Duodenal mucosa (tissue), 2 donors: Measurements from ENCODE around the gene CELA3B.
"Not testable (repeated sequence)": the region's sequence is repeated elsewhere in the genome, so short reads cannot be mapped to it uniquely, and the experiment has no call there.

Experiments used
- H3K27ac ChIP-seq: one replicate; pipeline ENCODE4 v1.7.0; 2013; ENCODE audit warnings: low read depth, low read length
- H3K27me3 ChIP-seq, 2 donors: one replicate each; pipeline ENCODE4 v1.7.0; 2013; ENCODE audit warnings: low read length in 2 of 2, control low read depth in 1 of 2; ENCODE audit not compliant: insufficient read depth in 2 of 2, control insufficient read depth in 1 of 2
- H3K36me3 ChIP-seq, 2 donors: one replicate each; pipeline ENCODE4 v1.7.0; 2013; ENCODE audit warnings: low read length in 2 of 2, control low read depth in 1 of 2; ENCODE audit not compliant: insufficient read depth in 2 of 2, control insufficient read depth in 1 of 2
- H3K4me1 ChIP-seq, 2 donors: one replicate each; pipeline ENCODE4 v1.7.0; 2013; ENCODE audit warnings: low read length in 2 of 2, control low read depth in 1 of 2; ENCODE audit not compliant: insufficient read depth in 2 of 2, control insufficient read depth in 1 of 2
- H3K4me3 ChIP-seq, 2 donors: one replicate each; pipeline ENCODE4 v1.7.0; 2013; ENCODE audit warnings: low read length in 2 of 2, low read depth in 1 of 2
- H3K9ac ChIP-seq, 2 donors: one replicate each; pipeline ENCODE4 v1.7.0; 2013; ENCODE audit warnings: low read length in 2 of 2, low read depth in 1 of 2
- H3K9me3 ChIP-seq, 2 donors: one replicate each; pipeline ENCODE4 v1.7.0; 2013; ENCODE audit warnings: low read length in 2 of 2, control low read depth in 1 of 2; ENCODE audit not compliant: control insufficient read depth in 1 of 2

The CELA3B gene

GRCh38 chr1:22030473-22030872 lies 53.7 kb downstream of the CELA3B start:
- H3K27me3 ChIP-seq: no peaks in the 10 kb centered on the region
- no peak overlapping the region for H3K9ac ChIP-seq
- H3K4me1 ChIP-seq: peaks cover 5 to 14% of the 10 kb centered on the region in 2 donors
- H3K27ac ChIP-seq: no peak overlapping the region
- no peaks in the 10 kb centered on the region for H3K9me3 ChIP-seq
- H3K36me3 ChIP-seq: no peaks in the 10 kb centered on the region
- no peak overlapping the region for H3K4me3 ChIP-seq

DNA sequence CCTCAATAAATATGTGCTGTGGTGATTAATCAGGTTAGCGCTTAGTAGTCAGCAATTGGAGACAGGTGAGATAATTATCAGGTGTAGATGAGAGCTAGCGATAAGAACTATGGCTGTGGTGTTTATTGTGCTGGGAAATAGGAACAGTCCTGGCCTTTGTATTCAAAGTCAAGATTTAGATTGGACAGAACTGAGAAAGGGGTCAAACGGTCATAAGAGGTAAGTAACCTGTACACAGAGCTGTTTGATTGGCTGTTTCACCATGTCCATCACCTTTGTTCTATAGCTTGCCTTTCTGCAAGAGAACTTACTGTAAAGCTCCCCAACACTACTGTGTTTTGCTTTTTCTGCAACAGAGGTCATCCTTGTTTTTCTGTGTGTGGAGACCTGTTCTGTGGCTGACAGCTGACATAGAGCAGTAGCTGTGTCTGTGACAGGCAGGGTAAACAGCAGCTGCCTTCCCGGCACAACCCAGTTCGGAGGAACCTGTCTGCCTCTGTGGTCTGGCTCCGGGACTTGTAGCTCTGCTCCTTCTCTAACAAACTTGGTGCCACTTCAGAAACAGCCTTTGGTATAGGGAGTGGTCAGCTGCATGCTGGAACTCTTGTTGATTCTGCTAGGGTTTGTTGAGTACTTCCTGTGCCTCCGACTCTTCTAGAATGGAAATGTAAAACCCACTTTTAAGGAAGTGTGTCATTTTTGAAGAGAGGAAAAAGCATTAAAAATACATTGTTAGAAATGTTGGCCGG lies 54.6 kb downstream of the CELA3B start:
- Histone ChIP-seq H3K9me3 (no peaks in the 10 kb centered on the region), H3K36me3 (no peaks in the 10 kb centered on the region), H3K4me1 (peaks cover 2 to 10% of the 10 kb centered on the region in 2 donors), H3K27ac (no peak overlapping the region), H3K9ac (no peak overlapping the region), H3K4me3 (no peak overlapping the region), H3K27me3 (no peaks in the 10 kb centered on the region)

- H3K4me1 ChIP-seq: peaks cover 8 to 12% of the 10 kb centered on the region in 2 donors
- not testable (repeated sequence) for H3K9ac ChIP-seq, H3K4me3 ChIP-seq, H3K27ac ChIP-seq, H3K36me3 ChIP-seq, H3K9me3 ChIP-seq, H3K27me3 ChIP-seq
Observed at GRCh38 chr1:22034834-22035233, 58.0 kb downstream of the CELA3B start.

DNA sequence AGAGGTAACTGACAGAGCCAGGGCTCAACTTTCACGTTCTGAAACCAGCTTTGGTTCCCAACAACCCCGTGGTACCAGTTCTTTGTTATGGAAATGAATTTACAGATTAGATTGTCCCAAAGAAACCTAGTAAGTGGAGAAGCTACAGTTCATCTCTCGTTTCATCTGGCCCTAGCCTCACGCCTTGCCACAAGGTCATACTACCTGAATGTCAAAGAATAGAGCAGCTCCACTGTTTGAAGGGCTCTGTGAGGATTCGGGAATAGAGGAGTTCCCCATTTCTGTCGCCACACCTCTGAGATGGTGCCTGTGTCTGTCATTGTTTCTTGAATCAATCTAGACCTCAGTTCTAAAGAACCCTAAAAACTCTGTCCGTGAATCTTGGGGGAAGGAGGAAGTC lies 60.7 kb downstream of the CELA3B start:
- Histone ChIP-seq H3K27ac (no peak overlapping the region), H3K9ac (no peak overlapping the region), H3K36me3 (no peaks in the 10 kb centered on the region), H3K27me3 (no peaks in the 10 kb centered on the region), H3K4me1 (peaks cover 12 to 14% of the 10 kb centered on the region in 2 donors), H3K9me3 (no peaks in the 10 kb centered on the region), H3K4me3 (no peak overlapping the region)

DNA sequence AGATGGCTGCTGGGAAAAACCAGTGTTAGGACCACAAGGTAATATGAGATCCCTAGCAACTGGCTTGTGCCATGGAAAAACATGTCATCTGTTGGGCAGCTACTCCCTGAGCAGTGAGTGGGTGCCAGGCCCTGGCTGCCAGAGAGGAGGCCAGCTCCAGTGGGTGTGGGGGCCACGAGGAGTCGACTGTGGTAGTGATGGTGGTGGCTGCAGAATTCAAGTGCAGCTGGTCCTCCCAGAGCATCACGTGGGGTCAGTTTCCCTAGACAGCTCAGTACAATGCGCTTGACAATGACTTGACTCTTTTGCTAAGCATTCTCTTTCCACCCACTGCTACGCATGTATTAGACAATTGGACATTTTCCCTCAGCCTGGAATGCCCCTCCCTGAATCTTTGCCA lies 61.2 kb downstream of the CELA3B start:
- H3K4me1 ChIP-seq: peaks cover 17 to 19% of the 10 kb centered on the region in 2 donors
- no peak overlapping the region for H3K9ac ChIP-seq
- H3K27ac ChIP-seq: no peak overlapping the region
- no peak overlapping the region for H3K4me3 ChIP-seq
- H3K36me3 ChIP-seq: no peaks in the 10 kb centered on the region
- H3K9me3 ChIP-seq: no peaks in the 10 kb centered on the region
- no peaks in the 10 kb centered on the region for H3K27me3 ChIP-seq
